ENCODE data around the gene TNFRSF4. TPM values are rescaled to one million over a fixed set of nuclear protein-coding genes. Genes with fewer than 3 reads are reported as not detected.
A peak's percentile ranks its signal among the peaks of the same experiment; 100 is the strongest.

TNFRSF4 gene
- total and polyA plus RNA-seq, 10 of the 15 experiments (the other 5 are each of a cell fraction or from before 2014, with no cell fraction given): 0.05 to 7.3 (median 2.5) TPM; not detected in 1

DNA sequence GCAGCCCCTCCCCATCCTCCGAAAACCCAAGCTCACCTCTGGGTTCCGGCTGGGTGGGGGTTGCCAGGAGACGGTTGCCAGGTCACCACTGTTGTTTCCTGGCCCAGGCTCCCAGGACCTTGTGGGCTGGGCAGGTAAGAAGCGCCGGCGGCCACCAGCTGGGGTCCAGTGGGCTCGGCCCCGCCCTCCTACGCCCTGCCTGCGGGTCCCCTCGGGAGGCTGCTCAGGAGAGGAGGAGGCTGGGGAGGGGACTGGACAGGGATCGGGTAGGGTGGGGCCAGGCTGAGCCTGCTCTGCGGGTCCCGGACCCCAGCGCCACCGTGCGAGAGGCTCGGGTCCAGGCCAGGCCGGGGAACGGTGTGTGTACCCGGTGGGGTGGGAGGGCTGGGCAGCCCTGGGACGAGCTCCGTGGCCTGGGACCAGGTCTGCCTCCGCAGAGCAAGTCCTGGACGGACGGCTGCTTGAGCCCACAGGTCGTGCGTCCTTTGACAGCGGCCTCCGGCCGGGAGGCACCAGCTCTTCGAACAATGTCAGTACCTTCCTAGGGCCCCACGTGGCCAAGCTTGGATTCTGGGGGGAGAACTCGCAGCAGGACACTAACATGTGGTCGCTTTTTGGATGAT lies 40.0 kb downstream of the TNFRSF4 start, which contains the start of gene TTLL10:
Gene TTLL10, plus strand, starts transcription at position 88 of the 623 bp plus-strand sequence. CDS start 5,336 bp downstream, outside the sequence.
- WGBS (ENCODE audit: insufficient coverage, insufficient replicate concordance, low lambda C conversion rate, missing lambda C conversion rate): 26% methylated on average over 23 of the region's 35 CpGs
- no peak within 1 kb of the TSS for H3K27ac ChIP-seq (ENCODE audit: control insufficient read depth, insufficient read depth)
- CTCF ChIA-PET: interaction anchor here (0.8 to 2.0 kb wide), 2 partner anchors 52 to 53 kb away, joined by 3 to 5 read pairs; no protein-coding TSS in a partner anchor

More for the DNA sequence above, 40.0 kb downstream of the TNFRSF4 start, which contains the start of gene TTLL10:
- ChIA-PET POLR2A (no interaction called here), SMC1A (ENCODE audit: uncharacterized antibody, unreplicated experiment) (no interaction called here), RAD21 (ENCODE audit: unreplicated experiment) (interaction anchor here (1.2 kb wide), 1 partner anchor 52 kb away, joined by 3 read pairs; no protein-coding TSS in a partner anchor)
- in situ Hi-C loops (cut with MboI) (no loop called here), intact Hi-C loops (cut with micrococcal nuclease; ENCODE audit: unreplicated experiment) (no loop called here)
- no peak within 1 kb of the TSS for H2AFZ ChIP-seq (ENCODE audit: control insufficient read depth, low read depth, low read length)
- TF ChIP-seq SIX5 (IDR thresholded peaks at IDR 0.05; ENCODE audit: low read depth, low read length, severe bottlenecking) (no peak), CTCF (IDR thresholded peaks at IDR 0.05 in 2 of 3, conservative IDR thresholded peaks at IDR 0.05 in 1 of 3; ENCODE audit: control insufficient read depth in 2 of 3, extremely low read depth in 1 of 3, insufficient read depth in 1 of 3, low read depth in 3 of 3, low read length in 3 of 3) (0 out of 6 replicates have a peak, but pooled peaks of 2 of the 3 experiments have one; percentile 0 to 5), ZSCAN29 (IDR thresholded peaks at IDR 0.05) (no peak), E2F4 (IDR thresholded peaks at IDR 0.05; ENCODE audit: low read depth, low read length) (no peak), PML (IDR thresholded peaks at IDR 0.05; ENCODE audit: low read length) (no peak), BMI1 (IDR thresholded peaks at IDR 0.05; ENCODE audit: borderline replicate concordance) (peak; percentile 52; the same call in 1 of the 2 replicates), MXI1 (IDR thresholded peaks at IDR 0.05; ENCODE audit: low read depth, low read length) (0 out of 2 replicates have a peak, but pooled peaks have one; percentile 27), STAT3 (IDR thresholded peaks at IDR 0.05; ENCODE audit: low read depth, low read length) (no peak), IKZF2 (IDR thresholded peaks at IDR 0.05) (no peak), CREB1 (IDR thresholded peaks at IDR 0.05; ENCODE audit: low read depth) (no peak), RBBP5 (conservative IDR thresholded peaks at IDR 0.05) (no peak), MYB (IDR thresholded peaks at IDR 0.05; ENCODE audit: borderline replicate concordance, low read depth, low read length) (no peak)
- TF ChIP-seq, protein P1, sequence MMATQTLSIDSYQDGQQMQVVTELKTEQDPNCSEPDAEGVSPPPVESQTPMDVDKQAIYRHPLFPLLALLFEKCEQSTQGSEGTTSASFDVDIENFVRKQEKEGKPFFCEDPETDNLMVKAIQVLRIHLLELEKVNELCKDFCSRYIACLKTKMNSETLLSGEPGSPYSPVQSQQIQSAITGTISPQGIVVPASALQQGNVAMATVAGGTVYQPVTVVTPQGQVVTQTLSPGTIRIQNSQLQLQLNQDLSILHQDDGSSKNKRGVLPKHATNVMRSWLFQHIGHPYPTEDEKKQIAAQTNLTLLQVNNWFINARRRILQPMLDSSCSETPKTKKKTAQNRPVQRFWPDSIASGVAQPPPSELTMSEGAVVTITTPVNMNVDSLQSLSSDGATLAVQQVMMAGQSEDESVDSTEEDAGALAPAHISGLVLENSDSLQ (IDR thresholded peaks at IDR 0.05): peak; percentile 8; the same call in 1 of the 2 replicates
- TF ChIP-seq, protein P2, sequence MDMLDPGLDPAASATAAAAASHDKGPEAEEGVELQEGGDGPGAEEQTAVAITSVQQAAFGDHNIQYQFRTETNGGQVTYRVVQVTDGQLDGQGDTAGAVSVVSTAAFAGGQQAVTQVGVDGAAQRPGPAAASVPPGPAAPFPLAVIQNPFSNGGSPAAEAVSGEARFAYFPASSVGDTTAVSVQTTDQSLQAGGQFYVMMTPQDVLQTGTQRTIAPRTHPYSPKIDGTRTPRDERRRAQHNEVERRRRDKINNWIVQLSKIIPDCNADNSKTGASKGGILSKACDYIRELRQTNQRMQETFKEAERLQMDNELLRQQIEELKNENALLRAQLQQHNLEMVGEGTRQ (IDR thresholded peaks at IDR 0.05; ENCODE audit: borderline replicate concordance, low read depth, low read length): no peak
- TF ChIP-seq, protein P3, sequence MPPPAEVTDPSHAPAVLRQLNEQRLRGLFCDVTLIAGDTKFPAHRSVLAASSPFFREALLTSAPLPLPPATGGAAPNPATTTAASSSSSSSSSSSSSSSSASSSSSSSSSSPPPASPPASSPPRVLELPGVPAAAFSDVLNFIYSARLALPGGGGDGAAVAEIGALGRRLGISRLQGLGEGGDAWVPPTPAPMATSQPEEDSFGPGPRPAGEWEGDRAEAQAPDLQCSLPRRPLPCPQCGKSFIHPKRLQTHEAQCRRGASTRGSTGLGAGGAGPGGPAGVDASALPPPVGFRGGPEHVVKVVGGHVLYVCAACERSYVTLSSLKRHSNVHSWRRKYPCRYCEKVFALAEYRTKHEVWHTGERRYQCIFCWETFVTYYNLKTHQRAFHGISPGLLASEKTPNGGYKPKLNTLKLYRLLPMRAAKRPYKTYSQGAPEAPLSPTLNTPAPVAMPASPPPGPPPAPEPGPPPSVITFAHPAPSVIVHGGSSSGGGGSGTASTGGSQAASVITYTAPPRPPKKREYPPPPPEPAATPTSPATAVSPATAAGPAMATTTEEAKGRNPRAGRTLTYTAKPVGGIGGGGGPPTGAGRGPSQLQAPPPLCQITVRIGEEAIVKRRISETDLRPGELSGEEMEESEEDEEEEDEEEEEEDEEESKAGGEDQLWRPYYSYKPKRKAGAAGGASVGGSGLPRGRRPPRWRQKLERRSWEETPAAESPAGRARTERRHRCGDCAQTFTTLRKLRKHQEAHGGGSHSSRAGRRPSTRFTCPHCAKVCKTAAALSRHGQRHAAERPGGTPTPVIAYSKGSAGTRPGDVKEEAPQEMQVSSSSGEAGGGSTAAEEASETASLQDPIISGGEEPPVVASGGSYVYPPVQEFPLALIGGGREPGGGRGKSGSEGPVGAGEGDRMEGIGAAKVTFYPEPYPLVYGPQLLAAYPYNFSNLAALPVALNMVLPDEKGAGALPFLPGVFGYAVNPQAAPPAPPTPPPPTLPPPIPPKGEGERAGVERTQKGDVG (CRISPR knock-in tag; IDR thresholded peaks at IDR 0.05): no peak
- no peaks in the 10 kb centered on the region for H3K79me2 ChIP-seq (ENCODE audit: control insufficient read depth, insufficient read depth, low read length)
- no peak within 1 kb of the TSS for H3K9ac ChIP-seq (ENCODE audit: control insufficient read depth, insufficient read depth, low read length)
- H3K4me1 ChIP-seq (ENCODE audit: control insufficient read depth, insufficient read depth, low read length): peaks cover 24% of the 10 kb centered on the region
- H3K9me3 ChIP-seq (replicated peaks; ENCODE audit: control insufficient read depth, insufficient read depth, low read length): no peaks in the 10 kb centered on the region; the same call in 2 of the 3 replicates
- peak; percentile 47 for ATAC-seq
- BruUV-seq (replicated peaks): no TSS peak
- no peak within 1 kb of the TSS for H3K4me3 ChIP-seq
- DNase-seq (ENCODE audit: low read depth, low spot score): no peak
- H3K4me2 ChIP-seq (ENCODE audit: control insufficient read depth, insufficient read depth): no peak within 1 kb of the TSS
- FAIRE-seq: no peak
- no peaks in the 10 kb centered on the region for H4K20me1 ChIP-seq (ENCODE audit: control insufficient read depth, insufficient read depth)
- no peaks in the 10 kb centered on the region for H3K36me3 ChIP-seq (ENCODE audit: control insufficient read depth in 2 of 2, insufficient read depth in 2 of 2, low read length in 1 of 2)
- peaks cover 0 to 3% of the 10 kb centered on the region in 2 experiments; a peak in 3 of 4 replicates for H3K27me3 ChIP-seq (replicated peaks in 1 of 2; ENCODE audit: control insufficient read depth in 2 of 2, insufficient read depth in 2 of 2, low read length in 1 of 2)
